ENCODE measurements around the gene TLR1.

- TF ChIP-seq GATA2 (IDR thresholded peaks at IDR 0.05; ENCODE audit: low read depth, low read length) (no peak), GATA3 (IDR thresholded peaks at IDR 0.05; ENCODE audit: low read depth, low read length) (no peak)
Measured at GRCh38 chr4:38788317-38788716, 16.3 kb downstream of the TLR1 start.

All from SH-SY5Y (cell line).